ACHN (cell line): Measurements from ENCODE around the gene CPNE9.

ENCODE experiments used
- DNase-seq: peaks from one replicate; pipeline ENCODE4 v3.0.0-alpha.2; 2015
- in situ Hi-C: cut with HindIII; loops from 2 replicates; pipeline ENCODE4 v1.10.0; 2017; ENCODE audit warnings: low sequenced_read_pairs, low pct_ligation_motif_present, low pct_unique_long_range_greater_than_20kb

The CPNE9 gene

DNA sequence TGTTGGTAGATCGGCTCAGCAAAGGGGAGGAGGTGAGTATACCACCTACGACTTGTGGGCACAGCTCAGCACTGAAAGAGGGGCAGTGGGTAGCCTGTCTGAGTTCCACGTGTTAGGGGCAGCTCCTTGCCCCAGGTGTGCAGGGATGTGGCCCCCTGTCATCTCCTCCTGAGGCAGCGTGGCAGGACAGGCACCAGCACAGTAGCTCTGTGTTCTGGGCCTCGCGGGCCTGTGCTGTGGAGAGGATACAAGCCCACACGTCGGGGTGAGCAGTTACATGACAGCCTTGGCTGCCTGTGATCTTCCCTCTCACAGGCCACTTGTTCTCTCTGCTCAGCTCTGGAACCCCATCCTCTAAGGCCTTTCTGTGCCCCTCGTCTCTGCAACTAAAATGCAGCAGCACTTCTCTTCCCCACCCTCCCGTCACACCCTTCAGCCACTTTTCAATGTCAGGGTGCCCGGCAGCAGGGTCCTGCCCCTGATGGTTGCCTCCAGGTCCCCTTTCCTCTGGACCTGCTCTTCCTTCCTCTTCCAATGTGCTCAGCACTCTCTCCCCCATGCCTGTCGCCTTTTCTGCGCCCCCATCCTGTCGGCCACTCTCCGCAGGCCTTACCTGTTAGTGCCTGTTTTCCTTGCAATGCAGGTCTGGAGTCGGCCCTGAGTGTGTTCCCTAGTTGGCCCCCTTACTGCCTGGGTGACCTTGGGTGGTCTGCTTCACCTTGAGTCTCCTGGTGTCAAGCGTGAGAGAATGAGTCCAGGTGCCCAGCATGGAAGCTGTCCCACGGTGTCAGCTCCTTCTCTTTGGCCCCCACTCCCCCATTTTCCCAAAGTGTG lies 18.2 kb upstream of the CPNE9 start:
- in situ Hi-C loops = no loop called here
- DNase-seq = no peak

- DNase-seq = no peak
Observed at GRCh38 chr3:9686050-9686550, 17.5 kb upstream of the CPNE9 start.

GRCh38 chr3:9686703-9687102 lies 16.9 kb upstream of the CPNE9 start:
- no peak for DNase-seq
- in situ Hi-C loops = no loop called here

More at GRCh38 chr3:9686050-9686550, 17.5 kb upstream of the CPNE9 start:
- in situ Hi-C loops = no loop called here

DNA sequence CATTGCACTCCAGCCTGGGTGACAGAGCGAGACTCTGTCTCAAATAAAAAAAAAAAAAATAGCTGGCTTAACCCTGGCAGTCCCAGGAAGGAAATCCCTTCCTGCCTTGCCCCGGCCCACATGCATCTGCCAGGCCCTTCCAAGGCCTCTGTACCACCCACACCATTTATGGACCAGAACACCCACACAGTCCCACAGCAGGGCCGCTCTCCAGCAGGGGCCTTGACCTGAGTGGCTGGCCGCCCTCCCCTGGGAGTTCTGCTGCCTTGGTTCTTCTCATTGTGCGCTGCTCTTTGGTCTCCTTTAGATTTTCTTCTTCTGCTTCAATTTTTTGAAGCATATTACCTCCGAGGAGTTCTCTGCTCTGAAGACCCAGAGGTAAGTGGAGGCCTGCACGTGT lies 16.1 kb upstream of the CPNE9 start:
- in situ Hi-C loops = no loop called here

GRCh38 chr3:9688961-9689360 lies 14.7 kb upstream of the CPNE9 start:
- in situ Hi-C loops = no loop called here
- DNase-seq = no peak

More for the DNA sequence above, 16.1 kb upstream of the CPNE9 start:
- no peak for DNase-seq

- in situ Hi-C loops = no loop called here
- DNase-seq = no peak
Observed at GRCh38 chr3:9689757-9690156, 13.9 kb upstream of the CPNE9 start.

DNA sequence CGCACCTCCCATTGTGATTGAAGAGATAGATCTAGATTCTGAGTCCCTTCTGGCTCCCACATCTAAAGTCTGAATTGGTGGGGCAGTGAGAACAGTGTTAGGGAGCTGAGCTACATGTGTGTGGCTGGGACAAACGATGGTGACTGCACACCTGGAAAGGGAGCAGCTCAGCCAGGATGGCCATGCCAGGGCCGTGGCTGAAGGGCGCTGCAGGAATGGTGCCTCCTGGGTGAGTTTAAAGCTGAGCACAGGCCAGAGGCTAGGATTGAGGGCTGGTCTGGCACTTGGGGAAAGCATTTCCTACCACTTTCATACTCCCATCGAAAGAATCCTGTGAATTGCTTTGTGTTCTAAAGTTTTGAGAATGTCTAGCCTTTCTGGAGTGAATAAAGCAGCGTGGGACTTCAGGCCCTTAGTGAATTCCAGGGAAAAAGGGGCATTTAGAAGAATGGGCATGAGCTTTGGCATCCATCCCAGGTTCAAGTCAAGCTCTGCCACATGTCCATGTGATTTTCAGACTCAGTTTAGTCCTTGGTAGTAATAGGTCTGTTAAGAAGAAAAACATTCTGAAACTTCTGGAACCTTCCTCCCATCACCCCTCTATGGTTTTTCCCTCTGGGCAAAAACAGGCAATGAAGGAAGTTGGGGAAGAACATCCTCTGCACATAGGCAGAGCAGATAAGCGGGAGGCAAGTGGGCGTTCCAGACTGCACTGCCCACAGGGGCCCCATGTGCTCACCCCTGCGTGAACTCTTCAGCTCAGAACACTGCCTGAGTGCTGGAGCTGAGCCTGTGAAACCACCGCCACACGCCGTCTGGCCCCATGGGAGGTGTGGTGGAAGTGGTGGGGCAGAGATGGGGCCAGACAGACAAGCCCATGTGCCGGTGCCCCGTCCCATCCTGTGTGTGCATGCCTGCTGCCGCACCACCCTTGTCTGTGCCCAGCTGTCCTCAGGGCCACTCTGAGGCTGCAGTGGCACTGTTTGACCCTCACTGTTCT lies 12.9 kb upstream of the CPNE9 start:
- no peak for DNase-seq
- in situ Hi-C loops = no loop called here

DNA sequence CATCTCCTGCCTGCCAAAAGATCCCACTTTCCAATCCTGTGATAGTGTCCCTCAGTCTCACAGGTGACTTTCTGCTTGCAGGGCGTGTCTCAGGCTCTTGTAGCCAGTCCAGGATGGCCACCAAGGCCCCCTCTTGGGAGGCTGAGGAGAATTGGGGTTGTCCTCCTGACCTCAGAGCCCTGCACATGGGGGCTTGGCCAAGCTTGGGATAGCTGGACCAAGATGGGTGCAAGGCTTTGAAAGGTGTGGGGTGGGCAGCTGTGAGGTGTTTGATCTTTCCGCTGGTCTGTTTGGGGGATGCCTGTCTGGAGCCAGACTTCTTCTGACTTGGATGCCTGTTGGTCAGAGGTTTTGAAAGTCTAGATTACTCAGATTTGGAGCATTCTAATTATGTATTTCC lies 12.0 kb upstream of the CPNE9 start:
- in situ Hi-C loops = no loop called here
- no peak for DNase-seq

- in situ Hi-C loops = no loop called here
Observed at GRCh38 chr3:9692416-9692815, 11.2 kb upstream of the CPNE9 start.

GRCh38 chr3:9695345-9695744 lies 8.3 kb upstream of the CPNE9 start:
- no peak for DNase-seq
- in situ Hi-C loops = no loop called here

More at GRCh38 chr3:9692416-9692815, 11.2 kb upstream of the CPNE9 start:
- DNase-seq = no peak

DNA sequence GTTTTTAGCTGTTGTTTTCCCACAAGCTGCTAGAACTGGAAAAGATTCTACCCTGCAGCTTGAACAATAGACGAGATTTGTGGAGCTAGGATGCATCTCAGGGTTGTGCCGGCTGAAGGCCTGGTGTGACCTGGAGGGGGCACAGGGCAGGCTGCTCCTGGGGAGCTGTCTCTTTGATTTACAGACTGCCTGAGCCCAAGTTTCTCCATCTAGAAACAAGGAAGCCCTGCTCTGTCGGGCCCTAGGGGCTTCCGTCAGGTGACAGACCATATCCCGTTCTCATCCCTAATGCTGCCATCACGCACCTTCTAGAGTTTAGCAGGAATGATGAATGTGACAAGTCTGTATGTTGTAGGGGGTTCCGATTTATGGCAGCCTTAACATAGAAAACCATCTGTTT lies 7.9 kb upstream of the CPNE9 start:
- in situ Hi-C loops = no loop called here
- DNase-seq = no peak

GRCh38 chr3:9696480-9697220 lies 7.0 kb upstream of the CPNE9 start:
- DNase-seq = no peak
- in situ Hi-C loops = no loop called here

DNA sequence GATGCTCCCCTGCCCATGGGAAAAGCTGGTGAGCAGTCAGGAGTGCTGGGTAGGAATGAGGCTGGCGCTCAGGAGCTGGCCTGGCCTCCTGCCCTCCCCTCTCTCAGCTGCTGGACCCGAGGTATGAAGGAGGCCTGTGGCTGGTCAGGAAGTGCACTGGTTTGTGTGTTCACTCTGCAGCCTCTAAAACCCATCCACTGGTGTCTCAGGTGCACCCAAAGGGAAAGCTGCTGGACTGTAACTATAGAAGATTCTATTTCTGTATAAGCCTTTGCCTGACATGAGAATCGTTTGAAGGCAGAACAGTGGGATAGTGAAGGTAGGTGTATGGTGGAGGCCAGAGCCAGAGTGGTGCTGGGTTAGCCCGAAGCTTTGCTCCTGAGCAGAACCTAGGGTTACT lies 5.7 kb upstream of the CPNE9 start:
- no peak for DNase-seq
- in situ Hi-C loops = no loop called here

DNA sequence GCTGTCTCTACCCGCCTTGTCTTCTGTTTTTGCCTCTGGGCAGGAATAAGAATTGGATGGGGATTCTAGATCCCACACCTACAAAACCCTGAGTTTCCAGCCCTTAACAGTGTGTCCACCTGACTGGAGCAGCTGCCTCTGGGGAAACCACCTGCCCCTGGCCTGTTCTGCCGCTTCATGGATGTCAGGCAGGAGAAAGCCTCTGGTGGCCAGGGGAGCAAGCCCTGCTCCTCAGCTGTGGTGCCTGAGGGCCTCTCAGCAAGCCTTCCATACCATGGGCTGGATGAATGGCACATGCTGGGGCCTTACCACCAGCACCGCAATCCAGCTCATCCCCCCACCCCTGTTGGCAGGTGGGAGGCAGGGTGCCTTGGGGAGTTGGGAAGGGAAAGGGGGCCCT lies 5.3 kb upstream of the CPNE9 start:
- in situ Hi-C loops = no loop called here
- DNase-seq = no peak

DNA sequence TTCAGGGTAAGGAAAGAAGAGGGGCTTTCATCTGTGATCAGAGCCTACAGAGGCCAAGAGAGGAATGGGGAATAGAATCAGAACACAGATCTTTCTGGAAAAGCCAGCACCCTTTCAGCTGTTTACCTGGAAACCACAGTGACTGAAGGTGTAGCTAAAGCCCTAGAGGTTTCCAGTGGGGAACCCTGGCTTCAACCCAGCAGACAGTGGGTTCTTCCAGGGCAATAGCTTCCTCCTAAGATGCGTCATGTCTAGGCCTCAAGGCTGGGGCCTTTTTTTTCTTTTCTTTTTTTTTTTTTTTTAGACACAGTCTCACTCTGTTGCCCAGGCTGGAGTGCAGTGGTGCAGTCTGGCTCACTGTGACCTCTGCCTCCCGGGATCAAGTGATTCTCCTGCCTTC lies 3.1 kb upstream of the CPNE9 start:
- in situ Hi-C loops = no loop called here

GRCh38 chr3:9701006-9701405 lies 2.6 kb upstream of the CPNE9 start:
- no peak for DNase-seq
- in situ Hi-C loops = no loop called here

More for the DNA sequence above, 3.1 kb upstream of the CPNE9 start:
- no peak for DNase-seq

- in situ Hi-C loops = no loop called here
- no peak for DNase-seq
Observed at GRCh38 chr3:9701711-9702110, 1.9 kb upstream of the CPNE9 start.

GRCh38 chr3:9703240-9703639 lies 393 bp upstream of the CPNE9 start:
- DNase-seq = no peak
- in situ Hi-C loops = no loop called here
